ENCODE results near the gene SPPL2B. TPM values are rescaled to one million over a fixed set of nuclear protein-coding genes. Genes with fewer than 3 reads are reported as not detected.

The SPPL2B gene
- total RNA-seq, 4 donors from 2014 or later, result 46.8 to 97.6 (median 59.6) TPM

- peaks cover 36% of the 10 kb centered on the region for H3K36me3 ChIP-seq
Observed at GRCh38 chr19:2338751-2339643, 10.5 kb downstream of the SPPL2B start.

GRCh38 chr19:2339644-2340310 is 11.3 kb downstream of the SPPL2B start:
- Histone ChIP-seq H3K4me1 (peaks cover 13% of the 10 kb centered on the region), H3K4me3 (no peak overlapping the region), H3K27me3 (no peaks in the 10 kb centered on the region), H3K9me3 (no peaks in the 10 kb centered on the region), H3K27ac (no peak overlapping the region), H3K36me3 (peaks cover 43% of the 10 kb centered on the region)
- DNase-seq (ENCODE audit: low spot score in 2 of 2), result no peak
- TF ChIP-seq POLR2A (IDR thresholded peaks at IDR 0.05) (no peak), POLR2AphosphoS5 (IDR thresholded peaks at IDR 0.05) (no peak), CTCF (IDR thresholded peaks at IDR 0.05) (no peak), EP300 (IDR thresholded peaks at IDR 0.05) (no peak)
- 95% methylated on average over 24 of the region's 52 CpGs for WGBS

More at GRCh38 chr19:2338751-2339643, 10.5 kb downstream of the SPPL2B start:
- H3K9me3 ChIP-seq, result no peaks in the 10 kb centered on the region
- TF ChIP-seq CTCF (IDR thresholded peaks at IDR 0.05) (no peak), POLR2A (IDR thresholded peaks at IDR 0.05) (no peak), EP300 (IDR thresholded peaks at IDR 0.05) (no peak), POLR2AphosphoS5 (IDR thresholded peaks at IDR 0.05) (no peak)
- H3K4me3 ChIP-seq, result no peak overlapping the region
- no peak overlapping the region for H3K27ac ChIP-seq
- peaks cover 14% of the 10 kb centered on the region for H3K4me1 ChIP-seq
- DNase-seq (ENCODE audit: low spot score in 2 of 2), result no peak
- no peaks in the 10 kb centered on the region for H3K27me3 ChIP-seq
- 91% methylated on average over 20 of the region's 54 CpGs for WGBS

GRCh38 chr19:2340496-2341243 is 12.2 kb downstream of the SPPL2B start:
- no peaks in the 10 kb centered on the region for H3K9me3 ChIP-seq
- H3K4me1 ChIP-seq, result peaks cover 16% of the 10 kb centered on the region
- no peak overlapping the region for H3K27ac ChIP-seq
- TF ChIP-seq POLR2A (IDR thresholded peaks at IDR 0.05) (no peak), CTCF (IDR thresholded peaks at IDR 0.05) (no peak), POLR2AphosphoS5 (IDR thresholded peaks at IDR 0.05) (no peak), EP300 (IDR thresholded peaks at IDR 0.05) (no peak)
- H3K4me3 ChIP-seq, result no peak overlapping the region
- H3K36me3 ChIP-seq, result peaks cover 48% of the 10 kb centered on the region
- 90% methylated on average over 15 of the region's 38 CpGs for WGBS
- no peak for DNase-seq (ENCODE audit: low spot score in 2 of 2)
- no peaks in the 10 kb centered on the region for H3K27me3 ChIP-seq

GRCh38 chr19:2341244-2341751 is 12.8 kb downstream of the SPPL2B start:
- H3K4me3 ChIP-seq, result no peak overlapping the region
- peaks cover 16% of the 10 kb centered on the region for H3K4me1 ChIP-seq
- DNase-seq (ENCODE audit: low spot score in 2 of 2), result no peak
- 45% methylated on average over 8 of the region's 24 CpGs for WGBS
- TF ChIP-seq POLR2AphosphoS5 (IDR thresholded peaks at IDR 0.05) (no peak), CTCF (IDR thresholded peaks at IDR 0.05) (no peak), POLR2A (IDR thresholded peaks at IDR 0.05) (no peak), EP300 (IDR thresholded peaks at IDR 0.05) (no peak)
- H3K9me3 ChIP-seq, result no peaks in the 10 kb centered on the region
- H3K27me3 ChIP-seq, result no peaks in the 10 kb centered on the region
- H3K36me3 ChIP-seq, result peaks cover 50% of the 10 kb centered on the region
- no peak overlapping the region for H3K27ac ChIP-seq

All from suprapubic skin (tissue), 4 donors.